A549 (cell line): ENCODE results near the gene GPSM1. TPM values are rescaled to one million over a fixed set of nuclear protein-coding genes. Genes with fewer than 3 reads are reported as not detected.

Source experiments
- ATAC-seq, 2 experiments: fragments of 200-7000 bp in 1 of 2; fragments of >200 bp in 1 of 2; cut with Nextera tagmentation in 1 of 2; cut with Tn5 transposase in 1 of 2; 3 replicates each; pipeline versions ENCODE4 v1.8.0 to v1.9.1; 2018 to 2020; ENCODE audit warnings: mild to moderate bottlenecking in 1 of 2, moderate library complexity in 1 of 2
- CTCF ChIA-PET: fragments of 300-600 bp; sonication (Branson Sonifier 250); formaldehyde crosslinking; extraction: SDS; loops from one replicate; lab custom pipeline; 2021; ENCODE audit warnings: antibody characterized with exemption, inconsistent platforms; lab: Yijun Ruan, JAX
- POLR2A ChIA-PET: fragments of 350-600 bp; formaldehyde crosslinking; extraction: SDS; loops from one replicate; lab custom pipeline; 2021; ENCODE audit warnings: antibody characterized with exemption, inconsistent platforms; lab: Yijun Ruan, JAX
- DNase-seq, 2 experiments: peaks; one replicate each; pipeline versions ENCODE4 v3.0.0 to v3.0.0-alpha.2; 2011 to 2016; ENCODE audit warnings: low read depth in 1 of 2, low spot score in 1 of 2
- FAIRE-seq: peaks from 2 replicates; lab custom pipeline; 2011; peaks lifted over from hg19 to GRCh38; lab: Jason Lieb, UNC
- H3K27ac ChIP-seq, 2 experiments: fragments of >200 bp; sonication (Bioruptor Twin); formaldehyde crosslinking; 3 replicates each; pipeline ENCODE4 v1.5.1; 2016 to 2017
- H3K4me1 ChIP-seq: fragments of >200 bp; sonication (Bioruptor Twin); formaldehyde crosslinking; 3 replicates; pipeline ENCODE4 v1.6.1; 2016
- H3K4me2 ChIP-seq: fragments of >200 bp; sonication (Bioruptor Twin); formaldehyde crosslinking; 3 replicates; pipeline ENCODE4 v1.6.1; 2016
- H3K4me3 ChIP-seq: fragments of >200 bp; sonication (Bioruptor Twin); formaldehyde crosslinking; 3 replicates; pipeline ENCODE4 v1.5.1; 2016
- H3K9me3 ChIP-seq: fragments of >200 bp; sonication (Bioruptor Twin); formaldehyde crosslinking; 3 replicates; pipeline ENCODE4 v1.6.1; 2016
- BCL3 ChIP-seq: fragments of >200 bp; sonication (Bioruptor Twin); formaldehyde crosslinking; IDR thresholded peaks from 3 replicates; pipeline ENCODE4 v1.6.1; 2016
- BHLHE40 ChIP-seq: IDR thresholded peaks from 2 replicates; pipeline ENCODE4 v1.6.1; 2012; ENCODE audit warnings: low read depth, low read length, inconsistent platforms
- CBX8 ChIP-seq: fragments of 200-600 bp; sonication (generic); IDR thresholded peaks from 2 replicates; pipeline ENCODE4 v1.6.1; 2016
- EHF ChIP-seq: fragments of 250-450 bp; sonication (Bioruptor Pico); IDR thresholded peaks from 2 replicates; pipeline ENCODE4 v1.5.0; 2020; ENCODE audit warnings: mild to moderate bottlenecking
- EP300 ChIP-seq, 2 experiments: fragments of >200 bp; sonication (Bioruptor Twin); formaldehyde crosslinking; IDR thresholded peaks; 2 replicates in 1 of 2; 3 replicates in 1 of 2; pipeline ENCODE4 v1.6.1; 2016 to 2017
- FOSB ChIP-seq: fragments of 250-450 bp; sonication (Bioruptor Pico); IDR thresholded peaks from 2 replicates; pipeline ENCODE4 v1.5.0; 2020; ENCODE audit warnings: mild to moderate bottlenecking, moderate library complexity
- FOSL2 ChIP-seq, 2 experiments: fragments of 450-650 bp in 1 of 2; fragments of >200 bp in 1 of 2; sonication (Bioruptor Twin) in 1 of 2; formaldehyde crosslinking; IDR thresholded peaks; 2 replicates each; pipeline versions ENCODE4 v1.5.0 to v1.6.1; 2016 to 2020; ENCODE audit warnings: mild to moderate bottlenecking in 1 of 2, moderate library complexity in 1 of 2
- FOXS1 ChIP-seq: fragments of 250-450 bp; sonication (Bioruptor Pico); IDR thresholded peaks from 2 replicates; pipeline ENCODE4 v1.5.0; 2020; ENCODE audit warnings: mild to moderate bottlenecking, moderate library complexity
- HEYL ChIP-seq: fragments of 250-450 bp; sonication (Bioruptor Pico); IDR thresholded peaks from 2 replicates; pipeline ENCODE4 v1.8.0; 2021; ENCODE audit warnings: mild to moderate bottlenecking, moderate library complexity
- HOXB13 ChIP-seq: fragments of 250-450 bp; sonication (Bioruptor Pico); IDR thresholded peaks from 2 replicates; pipeline ENCODE4 v1.5.0; 2020; ENCODE audit warnings: low read depth, mild to moderate bottlenecking, moderate library complexity
- HOXB5 ChIP-seq: fragments of 250-450 bp; sonication (Bioruptor Pico); IDR thresholded peaks from 2 replicates; pipeline ENCODE4 v1.5.0; 2020; ENCODE audit warnings: mild to moderate bottlenecking, moderate library complexity
- KDM1A ChIP-seq: fragments of 200-600 bp; sonication (generic); IDR thresholded peaks from 2 replicates; pipeline ENCODE4 v1.6.1; 2016; ENCODE audit warnings: low read depth, mild to moderate bottlenecking
- MAFK ChIP-seq: fragments of 450-650 bp; IDR thresholded peaks from 2 replicates; pipeline ENCODE4 v1.6.1; 2014; ENCODE audit not compliant: partially characterized antibody
- MAX ChIP-seq: IDR thresholded peaks from 2 replicates; pipeline ENCODE4 v1.6.1; 2012
- MAZ ChIP-seq: fragments of 150-350 bp; IDR thresholded peaks from 2 replicates; pipeline ENCODE4 v1.6.1; 2014; ENCODE audit warnings: antibody characterized with exemption, low read depth, low read length, borderline replicate concordance
- MYC ChIP-seq: IDR thresholded peaks from 2 replicates; pipeline ENCODE4 v1.6.1; 2012; ENCODE audit warnings: mild to moderate bottlenecking, inconsistent platforms, low read length, improper control_type of control experiment, borderline replicate concordance
- NPAS2 ChIP-seq: fragments of 250-450 bp; sonication (Bioruptor Pico); IDR thresholded peaks from 2 replicates; pipeline ENCODE4 v1.8.0; 2022; ENCODE audit warnings: mild to moderate bottlenecking, moderate library complexity, borderline replicate concordance
- NR3C1 ChIP-seq: fragments of >200 bp; sonication (Bioruptor Twin); formaldehyde crosslinking; IDR thresholded peaks from 3 replicates; pipeline ENCODE4 v1.6.1; 2017
- POLR2AphosphoS2 ChIP-seq: conservative IDR thresholded peaks from 2 replicates; pipeline ENCODE4 v1.6.1; 2012; ENCODE audit warnings: low read length, improper control_type of control experiment, inconsistent platforms
- RAD21 ChIP-seq, 2 experiments: fragments of >200 bp in 1 of 2; sonication (Bioruptor Twin) in 1 of 2; formaldehyde crosslinking in 1 of 2; IDR thresholded peaks in 1 of 2; conservative IDR thresholded peaks in 1 of 2; 2 replicates in 1 of 2; 3 replicates in 1 of 2; pipeline ENCODE4 v1.6.1; 2012 to 2018; ENCODE audit warnings: inconsistent platforms in 1 of 2
- RARB ChIP-seq: fragments of 250-450 bp; sonication (Bioruptor Pico); IDR thresholded peaks from 2 replicates; pipeline ENCODE4 v1.8.0; 2021; ENCODE audit warnings: mild to moderate bottlenecking, moderate library complexity
- RCOR1 ChIP-seq: fragments of 150-350 bp; IDR thresholded peaks from 2 replicates; pipeline ENCODE4 v1.6.1; 2014; ENCODE audit warnings: antibody characterized with exemption, low read length, low read depth
- REST ChIP-seq: fragments of 200-600 bp; sonication (generic); IDR thresholded peaks from 2 replicates; pipeline ENCODE4 v1.6.1; 2016; ENCODE audit warnings: antibody characterized with exemption, mild to moderate bottlenecking, moderate library complexity
- RFX5 ChIP-seq: fragments of 450-650 bp; IDR thresholded peaks from 2 replicates; pipeline ENCODE4 v1.7.1; 2014; ENCODE audit warnings: antibody characterized with exemption, mild to moderate bottlenecking, moderate library complexity
- SMC3 ChIP-seq: fragments of >200 bp; sonication (Bioruptor Twin); formaldehyde crosslinking; IDR thresholded peaks from 3 replicates; pipeline ENCODE4 v1.6.1; 2018; ENCODE audit warnings: inconsistent platforms
- SREBF2 ChIP-seq: fragments of 450-650 bp; IDR thresholded peaks from 2 replicates; pipeline ENCODE4 v1.6.1; 2014; ENCODE audit warnings: mild to moderate bottlenecking, moderate library complexity
- ZC3H11A ChIP-seq: fragments of 450-650 bp; IDR thresholded peaks from 2 replicates; pipeline ENCODE4 v1.6.1; 2014; ENCODE audit warnings: antibody characterized with exemption, mild to moderate bottlenecking
- ZNF302 ChIP-seq: fragments of 250-450 bp; sonication (Bioruptor Pico); IDR thresholded peaks from 2 replicates; pipeline ENCODE4 v1.9.0; 2021; ENCODE audit warnings: inconsistent platforms, mild to moderate bottlenecking, moderate library complexity
- WGBS: methylation state at CpG from one replicate; pipeline ENCODE4 v1.1.6; 2017; ENCODE audit errors: missing lambda C conversion rate; 5-methylcytosine and 5-hydroxymethylcytosine counted together
- polyA plus RNA-seq, 4 experiments: library from polyadenylated mRNA; depleted of rRNA in 3 of 4; stranded (reverse); fragments of >200 nt; fragmentation: RNase III in 1 of 4; extraction: RNeasy Plus Mini Kit Qiagen cat#74134 plus additional on column Dnase treatment in 1 of 4; gene quantifications; 2 replicates in 3 of 4; 3 replicates in 1 of 4; pipeline ENCODE4 v1.2.3, GENCODE V29; 2011 to 2017
- TF ChIP-seq, protein P1 (sequence below): IDR thresholded peaks from 2 replicates; pipeline ENCODE4 v1.6.1; 2012

GPSM1 gene
- polyA plus RNA-seq, 2 of the 4 experiments (the other 2 are of a cell fraction), result 2.1 to 8.8 TPM

DNA sequence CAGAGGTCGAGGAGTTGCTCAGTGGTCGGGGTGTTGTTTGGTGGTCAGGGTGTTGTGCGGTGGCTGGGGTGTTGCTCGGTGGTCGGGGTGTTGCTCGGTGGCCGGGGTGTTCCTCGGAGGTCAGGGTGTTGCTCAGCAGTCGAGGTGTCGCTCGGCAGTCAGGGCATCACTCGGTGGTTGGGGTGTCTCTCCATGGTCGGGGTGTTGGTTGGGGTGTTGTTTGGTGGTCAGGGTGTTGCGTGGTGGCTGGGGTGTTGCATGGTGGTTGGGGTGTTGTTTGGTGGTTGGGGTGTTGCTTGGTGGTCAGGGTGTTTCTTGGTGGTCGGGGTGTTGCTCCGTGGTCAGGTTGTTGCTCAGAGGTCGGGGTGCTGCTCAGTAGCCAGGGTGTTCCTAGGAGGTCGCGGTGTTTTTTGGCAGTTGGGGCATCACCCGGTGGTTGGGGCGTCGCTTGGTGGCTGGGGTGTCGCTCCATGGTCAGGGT lies 11.0 kb upstream of the GPSM1 start:
- ATAC-seq (no peak), DNase-seq (no peak), FAIRE-seq (no peak)
- TF ChIP-seq POLR2AphosphoS2, result no peak
- TF ChIP-seq ZC3H11A, result no peak
- no peak for TF ChIP-seq REST
- no peak for TF ChIP-seq RCOR1
- TF ChIP-seq MAFK, result no peak
- TF ChIP-seq CBX8, result no peak
- TF ChIP-seq EP300 (IDR thresholded peaks at IDR 0.05), result no peak
- no peak for TF ChIP-seq SMC3
- TF ChIP-seq KDM1A, result no peak
- no peak for TF ChIP-seq HEYL (CRISPR knock-in tag)
- TF ChIP-seq NR3C1, result no peak
- TF ChIP-seq HOXB13 (CRISPR knock-in tag), result no peak
- no peak for TF ChIP-seq HOXB5
- TF ChIP-seq NPAS2 (CRISPR knock-in tag), result no peak
- TF ChIP-seq RAD21 (conservative IDR thresholded peaks at IDR 0.05 in 1 of 2, IDR thresholded peaks at IDR 0.05 in 1 of 2), result no peak
- Histone ChIP-seq H3K27ac (no peak overlapping the region), H3K9me3 (peaks cover 15% of the 10 kb centered on the region), H3K4me3 (no peak overlapping the region), H3K4me1 (peaks cover 6% of the 10 kb centered on the region; the same call in 2 of the 3 replicates), H3K4me2 (no peak overlapping the region)
- WGBS, result 75% methylated on average over 23 of the region's 23 CpGs
- CTCF ChIA-PET, result no interaction called here
- POLR2A ChIA-PET, result no interaction called here

DNA sequence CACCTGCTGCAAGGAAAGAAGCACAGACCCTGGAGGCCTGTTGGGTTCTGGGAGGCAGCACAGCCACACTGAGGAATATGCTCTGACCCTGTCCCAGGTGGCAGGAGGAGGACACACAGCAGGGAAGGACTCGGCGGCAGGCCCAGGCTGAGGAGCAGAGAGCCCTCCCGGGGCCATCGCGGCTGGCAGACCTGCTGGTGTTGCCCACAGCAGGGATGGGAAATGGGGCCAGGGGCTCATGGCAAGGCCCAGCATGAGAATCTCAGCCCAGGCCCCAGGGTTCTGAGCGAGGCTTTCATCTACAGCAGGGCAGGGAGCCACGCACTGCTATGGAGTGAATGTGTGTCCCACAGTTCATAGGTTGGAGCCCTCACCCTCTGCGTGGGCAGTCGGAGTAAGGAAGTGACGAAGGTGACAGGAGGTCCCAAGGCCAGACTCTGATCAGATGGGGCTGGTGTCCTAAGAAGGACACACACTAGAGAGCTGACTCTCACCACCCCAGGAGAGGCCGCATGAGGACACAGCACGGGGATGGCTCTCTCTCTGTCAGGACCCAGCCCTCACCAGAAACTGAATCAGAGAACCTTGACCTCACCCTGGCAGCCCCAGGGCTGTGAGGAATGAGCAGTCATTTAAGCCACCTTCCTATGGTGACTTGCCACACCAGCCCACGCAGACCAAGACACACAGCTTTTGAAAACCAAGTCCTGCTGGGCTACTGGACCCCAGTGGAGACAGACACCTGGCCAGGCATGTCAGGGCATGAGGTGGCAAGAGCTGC lies 10.3 kb upstream of the GPSM1 start:
- 0 out of 6 replicates have a peak, but pooled peaks of 1 of the 2 experiments have one; percentile 4 for ATAC-seq
- peaks cover 15% of the 10 kb centered on the region for H3K9me3 ChIP-seq
- WGBS, result 89% methylated on average over 11 of the region's 13 CpGs
- no peak for TF ChIP-seq RFX5
- no peak for TF ChIP-seq ZNF302 (CRISPR knock-in tag)
- TF ChIP-seq SMC3, result no peak
- TF ChIP-seq FOSB (CRISPR knock-in tag), result no peak
- no peak for TF ChIP-seq MAX
- TF ChIP-seq, protein P1, sequence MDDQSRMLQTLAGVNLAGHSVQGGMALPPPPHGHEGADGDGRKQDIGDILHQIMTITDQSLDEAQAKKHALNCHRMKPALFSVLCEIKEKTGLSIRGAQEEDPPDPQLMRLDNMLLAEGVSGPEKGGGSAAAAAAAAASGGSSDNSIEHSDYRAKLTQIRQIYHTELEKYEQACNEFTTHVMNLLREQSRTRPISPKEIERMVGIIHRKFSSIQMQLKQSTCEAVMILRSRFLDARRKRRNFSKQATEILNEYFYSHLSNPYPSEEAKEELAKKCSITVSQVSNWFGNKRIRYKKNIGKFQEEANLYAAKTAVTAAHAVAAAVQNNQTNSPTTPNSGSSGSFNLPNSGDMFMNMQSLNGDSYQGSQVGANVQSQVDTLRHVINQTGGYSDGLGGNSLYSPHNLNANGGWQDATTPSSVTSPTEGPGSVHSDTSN, result no peak
- no peak for TF ChIP-seq EHF (CRISPR knock-in tag)
- TF ChIP-seq HEYL (CRISPR knock-in tag), result no peak
- TF ChIP-seq BCL3, result no peak
- no peak for TF ChIP-seq ZC3H11A
- TF ChIP-seq BHLHE40, result no peak
- TF ChIP-seq MAZ, result no peak
- no peak for TF ChIP-seq FOXS1 (CRISPR knock-in tag)
- no peak for TF ChIP-seq RARB (CRISPR knock-in tag)
- TF ChIP-seq FOSL2 (IDR thresholded peaks at IDR 0.05), result no peak
- no peak for TF ChIP-seq FOSL2 (CRISPR knock-in tag; IDR thresholded peaks at IDR 0.05)
- no peak for TF ChIP-seq SREBF2
- no peak for TF ChIP-seq RCOR1
- TF ChIP-seq MYC, result no peak
- TF ChIP-seq, all 56 proteins: peak for 0
- peak overlapping the region in 1 of 2 experiments; percentile 43; a peak in 2 of 6 replicates for H3K27ac ChIP-seq
- FAIRE-seq (no peak), DNase-seq (no peak)
- H3K4me2 ChIP-seq, result no peak overlapping the region
- CTCF ChIA-PET, result interaction anchor here (0.9 kb wide), 1 partner anchor 82 kb away, joined by 3 read pairs; no protein-coding TSS in a partner anchor
- H3K4me1 ChIP-seq, result no peaks in the 10 kb centered on the region
- POLR2A ChIA-PET, result no interaction called here
- no peak overlapping the region for H3K4me3 ChIP-seq
